H1 (cell line): Measurements from ENCODE around the gene ARAP2. TPM values are rescaled to one million over a fixed set of nuclear protein-coding genes. Genes with fewer than 3 reads are reported as not detected.
"Not testable (repeated sequence)": the region's sequence is repeated elsewhere in the genome, so short reads cannot be mapped to it uniquely, and the experiment has no call there.

Experiments
- CTCF ChIA-PET: fragments of 300-600 bp; sonication (Branson Sonifier 250); formaldehyde crosslinking; loops from one replicate; lab custom pipeline; 2021; ENCODE audit not compliant: partially characterized antibody; lab: Charles Lee
- POLR2A ChIA-PET: fragments of 300-600 bp; sonication (Branson Sonifier 250); formaldehyde crosslinking; loops from one replicate; lab custom pipeline; 2021; ENCODE audit warnings: inconsistent platforms; ENCODE audit not compliant: partially characterized antibody; lab: Charles Lee
- DNase-seq, 2 experiments: peaks; one replicate each; pipeline versions ENCODE4 v3.0.0 to v3.0.0-alpha.2; 2010 to 2022; ENCODE audit warnings: low spot score in 2 of 2, low read depth in 1 of 2, mixed read lengths in 1 of 2
- FAIRE-seq: peaks from 2 replicates; lab custom pipeline; 2011; peaks lifted over from hg19 to GRCh38; lab: Jason Lieb, UNC
- H2AFZ ChIP-seq: 2 replicates; pipeline ENCODE4 v1.8.1; 2012; ENCODE audit warnings: low read length, inconsistent platforms
- H2AK5ac ChIP-seq: 2 replicates; pipeline ENCODE4 v1.6.1; 2013; ENCODE audit warnings: low read depth, low read length
- H2BK120ac ChIP-seq: replicated peaks from 2 replicates; pipeline ENCODE3; 2013; ENCODE audit warnings: low read depth, low read length, inconsistent platforms
- H2BK12ac ChIP-seq: 2 replicates; pipeline ENCODE4 v1.6.1; 2013; ENCODE audit warnings: low read depth, low read length
- H2BK15ac ChIP-seq: 2 replicates; pipeline ENCODE4 v1.6.1; 2013; ENCODE audit warnings: low read length
- H2BK20ac ChIP-seq: 2 replicates; pipeline ENCODE4 v1.6.1; 2013; ENCODE audit warnings: low read length
- H2BK5ac ChIP-seq: 2 replicates; pipeline ENCODE4 v1.6.1; 2013; ENCODE audit warnings: low read depth, low read length
- H3K14ac ChIP-seq: 2 replicates; pipeline ENCODE4 v1.6.1; 2013; ENCODE audit warnings: inconsistent platforms; ENCODE audit not compliant: insufficient read length
- H3K18ac ChIP-seq: 2 replicates; pipeline ENCODE4 v1.6.1; 2013; ENCODE audit warnings: low read length; ENCODE audit errors: extremely low read depth
- H3K23ac ChIP-seq: 2 replicates; pipeline ENCODE4 v1.6.1; 2013; ENCODE audit warnings: inconsistent platforms; ENCODE audit not compliant: insufficient read length
- H3K23me2 ChIP-seq: 2 replicates; pipeline ENCODE4 v1.6.1; 2013; ENCODE audit warnings: low read depth, low read length
- H3K27ac ChIP-seq: 2 replicates; pipeline ENCODE4 v1.6.1; 2011; ENCODE audit warnings: low read depth, low read length, inconsistent platforms
- H3K27me3 ChIP-seq, 4 experiments: replicated peaks in 1 of 4; 1 replicate in 1 of 4; 2 replicates in 3 of 4; pipeline versions ENCODE4 v1.6.1 to v1.8.1; 2011 to 2013; ENCODE audit warnings: low read length in 3 of 4, mild to moderate bottlenecking in 3 of 4, inconsistent platforms in 2 of 4, mixed read lengths in 2 of 4, moderate library complexity in 1 of 4; ENCODE audit not compliant: control insufficient read depth in 3 of 4, insufficient read depth in 3 of 4; ENCODE audit errors: extremely low read depth in 1 of 4
- H3K36me3 ChIP-seq, 4 experiments: 2 replicates each; pipeline versions ENCODE4 v1.6.1 to v1.8.1; 2011 to 2013; ENCODE audit warnings: mild to moderate bottlenecking in 4 of 4, low read length in 3 of 4, moderate library complexity in 2 of 4, control low read depth in 1 of 4, inconsistent platforms in 1 of 4; ENCODE audit not compliant: insufficient read depth in 4 of 4, control insufficient read depth in 2 of 4
- H3K4ac ChIP-seq: replicated peaks from 2 replicates; pipeline ENCODE3; 2013; ENCODE audit warnings: low read length, low read depth, mixed read lengths, inconsistent platforms; ENCODE audit not compliant: insufficient read length
- H3K4me1 ChIP-seq, 4 experiments: replicated peaks in 1 of 4; 1 replicate in 1 of 4; 2 replicates in 3 of 4; pipeline versions ENCODE4 v1.6.1 to v1.8.1; 2011 to 2013; ENCODE audit warnings: low read length in 3 of 4, inconsistent platforms in 2 of 4, mixed read lengths in 1 of 4; ENCODE audit not compliant: insufficient read depth in 4 of 4, control insufficient read depth in 3 of 4
- H3K4me2 ChIP-seq, 2 experiments: 2 replicates each; pipeline versions ENCODE4 v1.6.1 to v1.8.1; 2011 to 2013; ENCODE audit warnings: low read depth in 2 of 2, low read length in 2 of 2, control low read depth in 1 of 2, inconsistent platforms in 1 of 2, mild to moderate bottlenecking in 1 of 2; ENCODE audit not compliant: insufficient read depth in 1 of 2
- H3K4me3 ChIP-seq, 4 experiments: fragments of 200-600, 300-600 bp in 1 of 4; sonication (generic), shearing (Covaris generic), sonication (Bioruptor Twin) in 1 of 4; 2 replicates each; pipeline versions ENCODE4 v1.5.1 to v1.8.1; 2011 to 2016; ENCODE audit warnings: low read length in 4 of 4, low read depth in 3 of 4, control low read depth in 2 of 4, inconsistent platforms in 2 of 4, mild to moderate bottlenecking in 2 of 4, mixed read lengths in 1 of 4, moderate library complexity in 1 of 4; ENCODE audit not compliant: insufficient read depth in 2 of 4; ENCODE audit errors: extremely low read depth in 1 of 4
- H3K56ac ChIP-seq: replicated peaks from 2 replicates; pipeline ENCODE3; 2013; ENCODE audit warnings: low read depth, mild to moderate bottlenecking, mixed read lengths, low read length, inconsistent platforms; ENCODE audit not compliant: insufficient read length
- H3K79me1 ChIP-seq: 2 replicates; pipeline ENCODE4 v1.6.1; 2013; ENCODE audit warnings: low read depth, low read length, control low read depth
- H3K79me2 ChIP-seq, 2 experiments: 2 replicates each; pipeline versions ENCODE4 v1.6.1 to v1.8.1; 2012 to 2013; ENCODE audit warnings: low read length in 2 of 2, mild to moderate bottlenecking in 2 of 2, inconsistent platforms in 1 of 2; ENCODE audit not compliant: insufficient read depth in 2 of 2, control insufficient read depth in 1 of 2
- H3K9ac ChIP-seq, 4 experiments: replicated peaks in 1 of 4; 1 replicate in 1 of 4; 2 replicates in 3 of 4; pipeline versions ENCODE4 v1.6.1 to v1.8.1; 2011 to 2013; ENCODE audit warnings: low read depth in 3 of 4, low read length in 3 of 4, control low read depth in 2 of 4, mild to moderate bottlenecking in 2 of 4, moderate library complexity in 2 of 4, inconsistent platforms in 1 of 4; ENCODE audit errors: extremely low read depth in 1 of 4
- H3K9me3 ChIP-seq, 2 experiments: 2 replicates each; pipeline versions ENCODE4 v1.6.1 to v1.8.1; 2012 to 2013; ENCODE audit warnings: mild to moderate bottlenecking in 2 of 2, moderate library complexity in 2 of 2, control low read depth in 1 of 2, inconsistent platforms in 1 of 2, low read depth in 1 of 2, low read length in 1 of 2, mixed read lengths in 1 of 2; ENCODE audit not compliant: insufficient read depth in 2 of 2
- H4K20me1 ChIP-seq, 2 experiments: replicated peaks in 1 of 2; 2 replicates each; pipeline versions ENCODE3 to v1.8.1; 2011 to 2013; ENCODE audit warnings: inconsistent platforms in 2 of 2, low read length in 2 of 2, mild to moderate bottlenecking in 1 of 2; ENCODE audit not compliant: insufficient read depth in 2 of 2, control insufficient read depth in 1 of 2
- H4K5ac ChIP-seq: 2 replicates; pipeline ENCODE4 v1.6.1; 2013; ENCODE audit warnings: low read length, low read depth, mixed read lengths, inconsistent platforms; ENCODE audit not compliant: insufficient read length
- H4K8ac ChIP-seq: 2 replicates; pipeline ENCODE4 v1.8.0; 2013; ENCODE audit warnings: mild to moderate bottlenecking, moderate library complexity, low read length, inconsistent platforms; ENCODE audit not compliant: insufficient read depth; ENCODE audit errors: extremely low read depth
- H4K91ac ChIP-seq: replicated peaks from 2 replicates; pipeline ENCODE3; 2013; ENCODE audit warnings: low read length, mixed read lengths, inconsistent platforms; ENCODE audit not compliant: insufficient read length
- ZNF274 ChIP-seq: IDR thresholded peaks from 2 replicates; pipeline ENCODE4 v1.7.0; 2012; ENCODE audit warnings: low read length, borderline replicate concordance; ENCODE audit errors: extremely low read depth
- WGBS, 2 experiments: shearing (Covaris generic) in 1 of 2; methylation state at CpG; one replicate each; pipeline versions ENCODE4 v1.1.6 to v1.1.7; 2013 to 2015; ENCODE audit warnings: low lambda C conversion rate in 2 of 2, mixed read lengths in 2 of 2, inconsistent platforms in 1 of 2, low coverage in 1 of 2, missing lambda C conversion rate in 1 of 2; ENCODE audit not compliant: insufficient replicate concordance in 2 of 2, insufficient coverage in 1 of 2, insufficient read length in 1 of 2; ENCODE audit errors: extremely low coverage in 1 of 2, missing lambda C conversion rate in 1 of 2; 5-methylcytosine and 5-hydroxymethylcytosine counted together
- polyA plus RNA-seq, 7 experiments: library from polyadenylated mRNA; depleted of rRNA in 3 of 7; stranded (reverse) in 5 of 7; unstranded in 2 of 7; fragments of >200 nt in 5 of 7; fragments of 200-250 nt in 2 of 7; gene quantifications; 1 replicate in 5 of 7; 2 replicates in 1 of 7; 4 replicates in 1 of 7; pipeline versions ENCODE4 v1.2.1 to v1.2.3, GENCODE V29; 2011 to 2013; ENCODE audit warnings: missing spikeins in 2 of 7, mixed read lengths in 2 of 7
- total RNA-seq: library from RNA; stranded (reverse); fragmentation: NEBNext Ultra II Directional; extraction: Animal tissue kit (Norgen Biotek cat#: 25700); gene quantifications from 2 replicates; pipeline ENCODE4 v1.2.1, GENCODE V29; 2021

The ARAP2 gene
- total and polyA plus RNA-seq, 2 of the 8 experiments (the other 6 are each of a cell fraction or from before 2014, with no cell fraction given), result 0.15 to 2.3 TPM

DNA sequence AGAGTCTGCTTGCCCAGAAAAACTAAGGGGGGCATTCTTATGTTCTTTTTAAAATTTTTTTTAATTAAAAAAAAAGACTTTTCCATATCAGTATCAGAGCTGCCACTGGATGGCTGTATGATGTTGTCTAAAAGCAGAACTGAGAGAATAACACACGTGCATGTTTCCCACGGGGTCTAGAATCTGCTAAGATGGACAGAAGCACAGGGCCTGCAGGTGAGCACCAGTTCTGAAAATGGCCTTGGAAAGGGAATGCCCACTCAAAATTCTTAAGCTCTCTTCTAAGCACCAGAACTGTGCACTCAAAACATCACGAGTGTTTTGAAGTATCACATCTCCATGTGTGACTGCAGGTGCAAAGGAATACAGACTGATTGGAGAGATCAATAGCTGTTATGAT lies 61.1 kb downstream of the ARAP2 start:
- ChIA-PET POLR2A (no interaction called here), CTCF (interaction anchor here (0.6 kb wide), 1 partner anchor 1879 kb away, joined by 3 read pairs; no protein-coding TSS in a partner anchor)
- Histone ChIP-seq H3K14ac (no peak overlapping the region), H2BK12ac (no peak overlapping the region), H3K79me1 (no peaks in the 10 kb centered on the region), H3K18ac (no peak overlapping the region), H3K23ac (no peak overlapping the region), H3K9ac (no peak overlapping the region), H3K79me2 (no peaks in the 10 kb centered on the region), H3K23me2 (no peaks in the 10 kb centered on the region), H2AFZ (no peak overlapping the region), H3K56ac (no peak overlapping the region), H4K8ac (no peak overlapping the region), H3K27me3 (no peaks in the 10 kb centered on the region), H3K27ac (no peak overlapping the region), H3K4ac (no peak overlapping the region), H3K4me2 (no peak overlapping the region), H4K20me1 (no peaks in the 10 kb centered on the region), H4K5ac (no peak overlapping the region), H4K91ac (no peak overlapping the region), H2BK20ac (no peak overlapping the region), H2AK5ac (no peak overlapping the region), H2BK15ac (no peak overlapping the region), H3K4me3 (no peak overlapping the region), H3K36me3 (no peaks in the 10 kb centered on the region), H3K9me3 (no peaks in the 10 kb centered on the region), H2BK120ac (no peak overlapping the region), H2BK5ac (no peak overlapping the region), H3K4me1 (no peaks in the 10 kb centered on the region; a peak in 1 of 7 replicates)
- FAIRE-seq, result no peak
- no peak for TF ChIP-seq ZNF274
- 93% methylated on average over 3 of the region's 3 CpGs; no CpG with 5 or more reads in 1 of the 2 experiments for WGBS, 2 experiments
- DNase-seq, result no peak

DNA sequence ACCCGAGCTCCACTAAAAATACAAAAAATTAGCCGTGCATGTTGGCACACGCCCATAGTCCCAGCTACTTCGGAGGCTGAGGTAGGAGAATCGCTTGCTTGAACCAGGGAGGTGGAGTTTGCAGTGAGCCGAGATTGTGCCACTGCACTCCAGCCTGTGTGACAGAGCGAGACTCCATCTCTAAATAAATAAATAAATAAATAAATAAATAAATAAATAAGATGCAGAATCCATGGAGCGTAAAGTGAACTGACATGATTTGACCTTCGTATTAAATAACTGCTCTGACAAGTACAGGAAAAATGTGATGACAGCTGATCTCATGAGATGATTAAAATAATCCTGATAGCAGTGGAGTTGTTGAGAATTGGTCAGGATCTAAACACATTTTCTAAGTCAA lies 62.0 kb downstream of the ARAP2 start:
- H2BK20ac ChIP-seq, H3K27me3 ChIP-seq, H2BK12ac ChIP-seq, H3K4me1 ChIP-seq, CTCF ChIA-PET, FAIRE-seq, H3K79me1 ChIP-seq, H3K36me3 ChIP-seq, H2AK5ac ChIP-seq, H2BK5ac ChIP-seq, DNase-seq, H4K8ac ChIP-seq, H3K4me3 ChIP-seq, H3K23me2 ChIP-seq, H3K14ac ChIP-seq, H2BK120ac ChIP-seq, H2AFZ ChIP-seq, H3K23ac ChIP-seq, H3K9ac ChIP-seq, H3K27ac ChIP-seq, H4K5ac ChIP-seq, H3K56ac ChIP-seq, H3K4ac ChIP-seq, H4K20me1 ChIP-seq, H3K9me3 ChIP-seq, H3K18ac ChIP-seq, POLR2A ChIA-PET, H3K4me2 ChIP-seq, H2BK15ac ChIP-seq, H3K79me2 ChIP-seq, H4K91ac ChIP-seq: not testable (repeated sequence)
- WGBS, 2 experiments, result 98% methylated on average over 9 of the region's 9 CpGs; no CpG with 5 or more reads in 1 of the 2 experiments
